Activated naive CD4-positive, alpha-beta T cell treated with anti-CD3 and anti-CD28 coated beads for 36 hours (primary cell): ENCODE results near the gene MAP2K2. TPM values are rescaled to one million over a fixed set of nuclear protein-coding genes. Genes with fewer than 3 reads are reported as not detected.
A peak's percentile ranks its signal among the peaks of the same experiment; 100 is the strongest.

ENCODE experiments used
- CTCF ChIA-PET: fragments of 350-600 bp; sonication (Branson Sonifier 250); formaldehyde crosslinking; loops from one replicate; lab custom pipeline; 2021; ENCODE audit warnings: antibody characterized with exemption; lab: Charles Lee
- DNase-seq: peaks from one replicate; pipeline ENCODE4 v3.0.0-alpha.2; 2020
- H3K27ac Mint-ChIP-seq: one replicate; pipeline ENCODE4 v1.8.0; 2021; ENCODE audit warnings: mild to moderate bottlenecking, mixed read lengths
- H3K27me3 Mint-ChIP-seq: one replicate; pipeline ENCODE4 v1.8.0; 2021; ENCODE audit warnings: low read depth, mixed read lengths
- H3K36me3 Mint-ChIP-seq: one replicate; pipeline ENCODE4 v1.8.0; 2021; ENCODE audit warnings: low read depth, mixed read lengths
- H3K4me1 Mint-ChIP-seq: one replicate; pipeline ENCODE4 v1.8.0; 2021; ENCODE audit warnings: low read depth, mixed read lengths
- H3K4me3 Mint-ChIP-seq: one replicate; pipeline ENCODE4 v1.8.0; 2021; ENCODE audit warnings: mild to moderate bottlenecking, moderate library complexity, mixed read lengths
- H3K9me3 Mint-ChIP-seq: one replicate; pipeline ENCODE4 v1.8.0; 2021; ENCODE audit warnings: mixed read lengths
- intact Hi-C: fragments of 100-400 bp; cut with micrococcal nuclease; formaldehyde crosslinking; loops from one replicate; pipeline ENCODE4 v1.15.1; 2023
- total RNA-seq, 2 experiments: library from RNA; stranded (reverse); gene quantifications; one replicate each; pipeline ENCODE4 v1.2.3, GENCODE V29; 2021

Gene MAP2K2
- total RNA-seq, 2 experiments from 2014 or later = 101 to 103 TPM

- no peaks in the 10 kb centered on the region for H3K36me3 Mint-ChIP-seq
- H3K4me3 Mint-ChIP-seq = no peak overlapping the region
- H3K9me3 Mint-ChIP-seq = no peaks in the 10 kb centered on the region
- peak overlapping the region; percentile 79 for H3K27ac Mint-ChIP-seq
- peak; percentile 56 for DNase-seq
- H3K27me3 Mint-ChIP-seq = no peaks in the 10 kb centered on the region
- CTCF ChIA-PET = no interaction called here
- intact Hi-C loops = no loop called here
- peaks cover 49% of the 10 kb centered on the region for H3K4me1 Mint-ChIP-seq
Measured at GRCh38 chr19:4083677-4084546, 40.0 kb downstream of the MAP2K2 start.

GRCh38 chr19:4082172-4082571 is 41.8 kb downstream of the MAP2K2 start:
- CTCF ChIA-PET = no interaction called here
- peaks cover 43% of the 10 kb centered on the region for H3K4me1 Mint-ChIP-seq

GRCh38 chr19:4081441-4082129 is 42.3 kb downstream of the MAP2K2 start:
- Mint-ChIP-seq H3K36me3 (no peaks in the 10 kb centered on the region), H3K4me3 (no peak overlapping the region), H3K4me1 (peaks cover 43% of the 10 kb centered on the region), H3K27me3 (no peaks in the 10 kb centered on the region), H3K9me3 (no peaks in the 10 kb centered on the region), H3K27ac (no peak overlapping the region)
- no peak for DNase-seq
- CTCF ChIA-PET = interaction anchor here (0.6 kb wide), 1 partner anchor 1585 kb away, joined by 6 read pairs; no protein-coding TSS in a partner anchor
- intact Hi-C loops = no loop called here

More at GRCh38 chr19:4082172-4082571, 41.8 kb downstream of the MAP2K2 start:
- Mint-ChIP-seq H3K9me3 (no peaks in the 10 kb centered on the region), H3K27ac (no peak overlapping the region), H3K36me3 (no peaks in the 10 kb centered on the region), H3K4me3 (no peak overlapping the region), H3K27me3 (no peaks in the 10 kb centered on the region)
- intact Hi-C loops = no loop called here
- DNase-seq = no peak

GRCh38 chr19:4080473-4080872 is 43.4 kb downstream of the MAP2K2 start:
- intact Hi-C loops = no loop called here
- no peak for DNase-seq
- no peak overlapping the region for H3K4me3 Mint-ChIP-seq
- H3K4me1 Mint-ChIP-seq = peaks cover 38% of the 10 kb centered on the region
- no peaks in the 10 kb centered on the region for H3K36me3 Mint-ChIP-seq
- H3K27ac Mint-ChIP-seq = no peak overlapping the region
- no peaks in the 10 kb centered on the region for H3K9me3 Mint-ChIP-seq
- CTCF ChIA-PET = interaction anchor here (0.6 kb wide), 1 partner anchor 10 kb away, joined by 4 read pairs; no protein-coding TSS in a partner anchor
- H3K27me3 Mint-ChIP-seq = no peaks in the 10 kb centered on the region

- DNase-seq = peak; percentile 59
- H3K9me3 Mint-ChIP-seq = no peaks in the 10 kb centered on the region
- CTCF ChIA-PET = interaction anchor here (0.9 kb wide), 1 partner anchor 62 kb away, joined by 3 read pairs; no protein-coding TSS in a partner anchor
- peak overlapping the region; percentile 65 for H3K27ac Mint-ChIP-seq
- no peaks in the 10 kb centered on the region for H3K27me3 Mint-ChIP-seq
- peaks cover 26% of the 10 kb centered on the region for H3K4me1 Mint-ChIP-seq
- peak overlapping the region; percentile 54 for H3K4me3 Mint-ChIP-seq
- no peaks in the 10 kb centered on the region for H3K36me3 Mint-ChIP-seq
- intact Hi-C loops = no loop called here
Measured at GRCh38 chr19:4077800-4078684, 45.9 kb downstream of the MAP2K2 start.

GRCh38 chr19:4077007-4077374 is 46.9 kb downstream of the MAP2K2 start:
- H3K4me3 Mint-ChIP-seq = no peak overlapping the region
- CTCF ChIA-PET = interaction anchor here (0.5 to 0.9 kb wide), 5 partner anchors 28 to 315 kb away, joined by 3 read pairs; no protein-coding TSS in a partner anchor

GRCh38 chr19:4075373-4075772 is 48.5 kb downstream of the MAP2K2 start:
- Mint-ChIP-seq H3K9me3 (no peaks in the 10 kb centered on the region), H3K27me3 (no peaks in the 10 kb centered on the region), H3K4me3 (no peak overlapping the region), H3K36me3 (no peaks in the 10 kb centered on the region), H3K27ac (peak overlapping the region; percentile 1), H3K4me1 (peaks cover 24% of the 10 kb centered on the region)
- CTCF ChIA-PET = no interaction called here
- peak; percentile 46 for DNase-seq
- intact Hi-C loops = no loop called here

More at GRCh38 chr19:4077007-4077374, 46.9 kb downstream of the MAP2K2 start:
- Mint-ChIP-seq H3K27ac (no peak overlapping the region), H3K27me3 (no peaks in the 10 kb centered on the region), H3K36me3 (no peaks in the 10 kb centered on the region), H3K4me1 (peaks cover 24% of the 10 kb centered on the region), H3K9me3 (no peaks in the 10 kb centered on the region)
- intact Hi-C loops = no loop called here
- DNase-seq = no peak

GRCh38 chr19:4071610-4072009 is 52.3 kb downstream of the MAP2K2 start:
- intact Hi-C loops = no loop called here
- H3K36me3 Mint-ChIP-seq = no peaks in the 10 kb centered on the region
- no peak overlapping the region for H3K27ac Mint-ChIP-seq
- H3K27me3 Mint-ChIP-seq = no peaks in the 10 kb centered on the region
- H3K4me3 Mint-ChIP-seq = no peak overlapping the region
- no peak for DNase-seq
- H3K9me3 Mint-ChIP-seq = no peaks in the 10 kb centered on the region
- CTCF ChIA-PET = no interaction called here
- H3K4me1 Mint-ChIP-seq = peaks cover 24% of the 10 kb centered on the region

GRCh38 chr19:4069331-4069959 is 54.5 kb downstream of the MAP2K2 start:
- Mint-ChIP-seq H3K27me3 (no peaks in the 10 kb centered on the region), H3K9me3 (no peaks in the 10 kb centered on the region), H3K4me1 (peaks cover 18% of the 10 kb centered on the region), H3K36me3 (no peaks in the 10 kb centered on the region), H3K4me3 (no peak overlapping the region), H3K27ac (no peak overlapping the region)
- CTCF ChIA-PET = no interaction called here
- intact Hi-C loops = loop anchor here (5.0 kb wide), 7 partner anchors 38 to 653 kb away; partner anchors contain the start of genes ANKRD24, APBA3, CACTIN and DPP9
- DNase-seq = peak; percentile 59

- peaks cover 23% of the 10 kb centered on the region for H3K4me1 Mint-ChIP-seq
- H3K27me3 Mint-ChIP-seq = no peaks in the 10 kb centered on the region
- DNase-seq = no peak
- H3K27ac Mint-ChIP-seq = peak overlapping the region; percentile 53
- intact Hi-C loops = loop anchor here (5.0 kb wide), 7 partner anchors 39 to 654 kb away; partner anchors contain the start of genes ANKRD24, APBA3, CACTIN and DPP9
- H3K9me3 Mint-ChIP-seq = no peaks in the 10 kb centered on the region
- H3K4me3 Mint-ChIP-seq = peak overlapping the region; percentile 69
- no peaks in the 10 kb centered on the region for H3K36me3 Mint-ChIP-seq
- CTCF ChIA-PET = no interaction called here
Measured at GRCh38 chr19:4068047-4068966, 55.6 kb downstream of the MAP2K2 start.
